RWPE2 (cell line): ENCODE data around the gene NEXMIF.

Source experiments
- ATAC-seq: fragments of 200-7000 bp; cut with Tn5 transposase; 3 replicates; pipeline ENCODE4 v1.9.1; 2021; ENCODE audit warnings: low read depth
- DNase-seq: peaks from one replicate; pipeline ENCODE4 v3.0.0-alpha.2; 2020; ENCODE audit warnings: low spot score
- H3K27ac ChIP-seq: fragments of 450-650 bp; 2 replicates; pipeline ENCODE4 v1.5.1; 2017; ENCODE audit warnings: mild to moderate bottlenecking; ENCODE audit not compliant: poor library complexity, severe bottlenecking
- H3K27me3 ChIP-seq: fragments of 250-450 bp; sonication (Bioruptor Pico); 2 replicates; pipeline ENCODE4 v1.5.1; 2021; ENCODE audit warnings: mild to moderate bottlenecking, moderate library complexity; ENCODE audit not compliant: insufficient read depth, poor library complexity, severe bottlenecking
- H3K36me3 ChIP-seq: fragments of 250-450 bp; sonication (Bioruptor Pico); 2 replicates; pipeline ENCODE4 v1.5.1; 2020; ENCODE audit warnings: low read depth, mild to moderate bottlenecking, moderate library complexity
- H3K4me1 ChIP-seq: fragments of 250-450 bp; sonication (Bioruptor Pico); 2 replicates; pipeline ENCODE4 v1.5.1; 2021; ENCODE audit warnings: mild to moderate bottlenecking, moderate library complexity; ENCODE audit not compliant: insufficient read depth, poor library complexity, severe bottlenecking
- H3K4me3 ChIP-seq: fragments of 250-450 bp; sonication (Bioruptor Pico); 2 replicates; pipeline ENCODE4 v1.5.1; 2021; ENCODE audit warnings: mild to moderate bottlenecking, moderate library complexity; ENCODE audit not compliant: severe bottlenecking
- H3K9me3 ChIP-seq: fragments of 250-450 bp; sonication (Bioruptor Pico); 2 replicates; pipeline ENCODE4 v1.5.1; 2021; ENCODE audit warnings: mild to moderate bottlenecking, moderate library complexity; ENCODE audit not compliant: severe bottlenecking
- TF ChIP-seq, protein P1 (sequence below): fragments of 450-650 bp; IDR thresholded peaks from one replicate; pipeline ENCODE4 v1.5.1; 2017; ENCODE audit warnings: mild to moderate bottlenecking, moderate library complexity; ENCODE audit not compliant: poor library complexity, severe bottlenecking

The NEXMIF gene

GRCh38 chrX:74924449-74925224, 615 bp downstream of the NEXMIF start:
- DNase-seq (no peak), ATAC-seq (peak; percentile 71)
- H3K36me3 ChIP-seq: no peaks in the 10 kb centered on the region
- H3K4me1 ChIP-seq: no peaks in the 10 kb centered on the region
- H3K4me3 ChIP-seq: peak overlapping the region; percentile 12
- TF ChIP-seq, protein P1, sequence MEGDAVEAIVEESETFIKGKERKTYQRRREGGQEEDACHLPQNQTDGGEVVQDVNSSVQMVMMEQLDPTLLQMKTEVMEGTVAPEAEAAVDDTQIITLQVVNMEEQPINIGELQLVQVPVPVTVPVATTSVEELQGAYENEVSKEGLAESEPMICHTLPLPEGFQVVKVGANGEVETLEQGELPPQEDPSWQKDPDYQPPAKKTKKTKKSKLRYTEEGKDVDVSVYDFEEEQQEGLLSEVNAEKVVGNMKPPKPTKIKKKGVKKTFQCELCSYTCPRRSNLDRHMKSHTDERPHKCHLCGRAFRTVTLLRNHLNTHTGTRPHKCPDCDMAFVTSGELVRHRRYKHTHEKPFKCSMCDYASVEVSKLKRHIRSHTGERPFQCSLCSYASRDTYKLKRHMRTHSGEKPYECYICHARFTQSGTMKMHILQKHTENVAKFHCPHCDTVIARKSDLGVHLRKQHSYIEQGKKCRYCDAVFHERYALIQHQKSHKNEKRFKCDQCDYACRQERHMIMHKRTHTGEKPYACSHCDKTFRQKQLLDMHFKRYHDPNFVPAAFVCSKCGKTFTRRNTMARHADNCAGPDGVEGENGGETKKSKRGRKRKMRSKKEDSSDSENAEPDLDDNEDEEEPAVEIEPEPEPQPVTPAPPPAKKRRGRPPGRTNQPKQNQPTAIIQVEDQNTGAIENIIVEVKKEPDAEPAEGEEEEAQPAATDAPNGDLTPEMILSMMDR: no peak
- H3K27ac ChIP-seq: no peak overlapping the region
- no peaks in the 10 kb centered on the region for H3K9me3 ChIP-seq
- peaks cover 29% of the 10 kb centered on the region for H3K27me3 ChIP-seq

- no peaks in the 10 kb centered on the region for H3K4me1 ChIP-seq
- no peak overlapping the region for H3K27ac ChIP-seq
- ATAC-seq (no peak), DNase-seq (peak; percentile 13)
- no peak overlapping the region for H3K4me3 ChIP-seq
- TF ChIP-seq, protein P1: no peak
- no peaks in the 10 kb centered on the region for H3K9me3 ChIP-seq
- H3K36me3 ChIP-seq: no peaks in the 10 kb centered on the region
- H3K27me3 ChIP-seq: peaks cover 29% of the 10 kb centered on the region
Measured at GRCh38 chrX:74923942-74924448, 1.3 kb downstream of the NEXMIF start.

DNA sequence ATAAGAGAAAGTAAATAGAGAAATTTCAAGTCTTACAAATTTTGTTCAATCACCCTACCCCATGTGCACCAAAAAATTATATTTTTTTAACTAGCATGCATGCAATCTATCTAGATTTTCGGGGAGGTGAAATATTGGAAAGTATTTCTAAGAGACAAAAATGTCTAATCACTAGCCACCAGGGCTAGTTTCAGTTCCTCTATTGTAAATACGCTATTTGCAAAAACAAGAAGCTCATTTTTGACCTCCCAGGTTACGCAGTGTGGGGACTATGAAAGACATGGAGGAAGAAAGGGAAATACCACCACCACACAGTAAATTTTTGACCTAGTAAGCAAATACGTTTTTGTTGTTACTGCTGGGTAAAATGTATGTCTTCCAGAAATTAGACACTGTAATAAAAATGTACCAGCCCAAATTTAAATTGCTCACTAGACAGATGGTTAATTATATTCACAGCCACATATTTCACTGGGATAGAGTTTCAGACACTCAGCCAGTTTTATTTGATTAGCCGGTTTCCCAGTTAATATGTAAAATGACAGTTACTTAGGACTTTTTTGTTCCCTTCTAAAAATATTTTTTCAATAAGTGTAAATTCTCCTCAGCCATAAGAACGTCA, 2.2 kb downstream of the NEXMIF start:
- DNase-seq (no peak), ATAC-seq (no peak)
- H3K9me3 ChIP-seq: no peaks in the 10 kb centered on the region
- TF ChIP-seq, protein P1: no peak
- no peaks in the 10 kb centered on the region for H3K36me3 ChIP-seq
- no peaks in the 10 kb centered on the region for H3K4me1 ChIP-seq
- peaks cover 29% of the 10 kb centered on the region for H3K27me3 ChIP-seq
- no peak overlapping the region for H3K4me3 ChIP-seq
- H3K27ac ChIP-seq: no peak overlapping the region

DNA sequence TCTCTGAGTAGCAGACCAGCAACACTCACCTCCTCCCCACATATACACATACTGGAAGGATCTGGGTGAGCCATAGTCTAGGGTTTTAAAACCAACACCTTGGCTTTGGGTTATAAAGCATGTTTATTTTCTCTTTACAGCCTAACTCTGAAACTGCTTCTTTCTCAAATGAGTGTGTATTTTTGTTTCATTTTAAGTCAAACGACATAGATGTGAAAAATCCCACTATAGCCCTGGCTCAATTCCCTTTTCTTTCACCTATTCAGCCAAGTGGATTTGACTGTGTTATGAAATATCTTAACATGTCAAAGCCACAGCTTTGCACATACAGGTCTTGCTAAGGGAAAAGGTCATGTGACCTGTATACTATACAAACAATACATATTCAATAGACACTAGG, 13.8 kb downstream of the NEXMIF start:
- Histone ChIP-seq H3K27me3 (no peaks in the 10 kb centered on the region), H3K4me3 (no peak overlapping the region), H3K36me3 (no peaks in the 10 kb centered on the region), H3K9me3 (no peaks in the 10 kb centered on the region), H3K4me1 (no peaks in the 10 kb centered on the region), H3K27ac (no peak overlapping the region)
- DNase-seq: no peak
- ATAC-seq: no peak
- TF ChIP-seq, protein P1: no peak
